H1 (cell line): ENCODE results near the gene HSPA4. TPM values are rescaled to one million over a fixed set of nuclear protein-coding genes. Genes with fewer than 3 reads are reported as not detected.

ENCODE experiments used
- RNF2 ChIP-seq: fragments of 200-900, 300-1000 bp; sonication (generic); IDR thresholded peaks from 2 replicates; pipeline ENCODE4 v1.7.1; 2016; ENCODE audit warnings: borderline replicate concordance, low read depth, mild to moderate bottlenecking, antibody characterized with exemption, low read length; ENCODE audit not compliant: poor library complexity, severe bottlenecking; ENCODE audit errors: missing control alignments
- polyA plus RNA-seq, 7 experiments: library from polyadenylated mRNA; depleted of rRNA in 3 of 7; stranded (reverse) in 5 of 7; unstranded in 2 of 7; fragments of >200 nt in 5 of 7; fragments of 200-250 nt in 2 of 7; gene quantifications; 1 replicate in 5 of 7; 2 replicates in 1 of 7; 4 replicates in 1 of 7; pipeline versions ENCODE4 v1.2.1 to v1.2.3, GENCODE V29; 2011 to 2013; ENCODE audit warnings: missing spikeins in 2 of 7, mixed read lengths in 2 of 7
- total RNA-seq: library from RNA; stranded (reverse); fragmentation: NEBNext Ultra II Directional; extraction: Animal tissue kit (Norgen Biotek cat#: 25700); gene quantifications from 2 replicates; pipeline ENCODE4 v1.2.1, GENCODE V29; 2021

HSPA4 gene
- total and polyA plus RNA-seq, 2 of the 8 experiments (the other 6 are each of a cell fraction or from before 2014, with no cell fraction given) = 28.9 to 445 TPM

GRCh38 chr5:133051542-133052316, at the start of gene HSPA4 (continued):
- no peak for TF ChIP-seq RNF2
